IMR-90 (cell line): ENCODE data around the gene MVP. TPM values are rescaled to one million over a fixed set of nuclear protein-coding genes. Genes with fewer than 3 reads are reported as not detected.

Experiments used
- ATAC-seq: fragments of 200-7000 bp; cut with Tn5 transposase; 2 replicates; pipeline ENCODE4 v1.9.1; 2020; ENCODE audit warnings: low read depth, mild to moderate bottlenecking, moderate library complexity
- BruUV-seq: library from RNA; stranded (reverse); fragments of 400-500 nt; replicated peaks from 2 replicates; lab custom pipeline; 2021; lab: Mats Ljungman, UMichigan
- CTCF ChIA-PET: fragments of 300-600 bp; formaldehyde crosslinking; extraction: SDS; loops from one replicate; lab custom pipeline; 2021; ENCODE audit warnings: antibody characterized with exemption; lab: Yijun Ruan, JAX
- POLR2A ChIA-PET: fragments of 300-600 bp; sonication (Branson Sonifier 250); formaldehyde crosslinking; loops from one replicate; lab custom pipeline; 2022; ENCODE audit warnings: antibody characterized with exemption; ENCODE audit not compliant: unreplicated experiment; lab: Charles Lee
- DNase-seq: peaks from one replicate; pipeline ENCODE4 v3.0.0; 2013
- H2AFZ ChIP-seq: replicated peaks from 2 replicates; pipeline ENCODE3; 2013; ENCODE audit warnings: low read length, mild to moderate bottlenecking; ENCODE audit not compliant: poor library complexity
- H2AK5ac ChIP-seq: 2 replicates; pipeline ENCODE4 v1.6.1; 2013; ENCODE audit warnings: low read depth, low read length, inconsistent platforms
- H2AK9ac ChIP-seq: replicated peaks from 2 replicates; pipeline ENCODE3; 2013; ENCODE audit warnings: mild to moderate bottlenecking, low read depth, low read length, moderate library complexity; ENCODE audit not compliant: poor library complexity
- H2BK120ac ChIP-seq: 2 replicates; pipeline ENCODE4 v1.6.1; 2013; ENCODE audit warnings: low read depth, low read length, inconsistent platforms
- H2BK15ac ChIP-seq: 3 replicates; pipeline ENCODE4 v1.6.1; 2013; ENCODE audit warnings: low read depth, low read length, inconsistent platforms
- H2BK20ac ChIP-seq: 2 replicates; pipeline ENCODE4 v1.6.1; 2013; ENCODE audit warnings: low read depth, mild to moderate bottlenecking, inconsistent platforms, low read length, moderate library complexity
- H2BK5ac ChIP-seq: 2 replicates; pipeline ENCODE4 v1.6.1; 2013; ENCODE audit warnings: mild to moderate bottlenecking, low read depth, low read length, inconsistent platforms; ENCODE audit not compliant: poor library complexity, severe bottlenecking
- H3K14ac ChIP-seq: replicated peaks from 2 replicates; pipeline ENCODE4 v1.6.1; 2013; ENCODE audit warnings: low read depth, low read length, inconsistent platforms
- H3K18ac ChIP-seq: 2 replicates; pipeline ENCODE4 v1.6.1; 2013; ENCODE audit warnings: low read depth, low read length, control low read depth
- H3K23ac ChIP-seq: 2 replicates; pipeline ENCODE4 v1.6.1; 2013; ENCODE audit warnings: low read depth, low read length, inconsistent platforms
- H3K27ac ChIP-seq: 2 replicates; pipeline ENCODE4 v1.5.1; 2013; ENCODE audit warnings: mild to moderate bottlenecking, control low read depth, low read length; ENCODE audit not compliant: insufficient read depth
- H3K27me3 ChIP-seq: 2 replicates; pipeline ENCODE4 v1.6.1; 2013; ENCODE audit warnings: low read length; ENCODE audit not compliant: control insufficient read depth, insufficient read depth
- H3K36me3 ChIP-seq: 2 replicates; pipeline ENCODE4 v1.6.1; 2013; ENCODE audit warnings: low read length, mixed read lengths; ENCODE audit not compliant: control insufficient read depth, insufficient read depth
- H3K4ac ChIP-seq: 2 replicates; pipeline ENCODE4 v1.6.1; 2013; ENCODE audit warnings: low read depth, low read length, inconsistent platforms
- H3K4me1 ChIP-seq: 2 replicates; pipeline ENCODE4 v1.6.1; 2013; ENCODE audit warnings: low read length, mixed read lengths; ENCODE audit not compliant: control insufficient read depth, insufficient read depth
- H3K4me2 ChIP-seq: 2 replicates; pipeline ENCODE4 v1.6.1; 2013; ENCODE audit warnings: low read depth, mild to moderate bottlenecking, control low read depth, low read length, moderate library complexity
- H3K4me3 ChIP-seq: 2 replicates; pipeline ENCODE4 v1.5.1; 2013; ENCODE audit warnings: low read depth, mild to moderate bottlenecking, control low read depth, low read length, moderate library complexity; ENCODE audit not compliant: insufficient read depth
- H3K56ac ChIP-seq: 2 replicates; pipeline ENCODE4 v1.6.1; 2013; ENCODE audit warnings: low read length, inconsistent platforms; ENCODE audit not compliant: insufficient read depth; ENCODE audit errors: extremely low read depth
- H3K79me1 ChIP-seq, 2 experiments: 2 replicates each; pipeline ENCODE4 v1.6.1; 2013; ENCODE audit warnings: low read length in 2 of 2, inconsistent platforms in 1 of 2, low read depth in 1 of 2
- H3K9ac ChIP-seq: 2 replicates; pipeline ENCODE4 v1.6.1; 2013; ENCODE audit warnings: low read depth, low read length, control low read depth
- H3K9me1 ChIP-seq: 2 replicates; pipeline ENCODE4 v1.6.1; 2013; ENCODE audit warnings: low read length, inconsistent platforms; ENCODE audit not compliant: insufficient read depth
- H3K9me3 ChIP-seq: 2 replicates; pipeline ENCODE4 v1.6.1; 2013; ENCODE audit warnings: low read length; ENCODE audit not compliant: control insufficient read depth, insufficient read depth
- H4K20me1 ChIP-seq: 2 replicates; pipeline ENCODE4 v1.6.1; 2013; ENCODE audit warnings: low read length, inconsistent platforms; ENCODE audit not compliant: insufficient read depth
- H4K5ac ChIP-seq: 2 replicates; pipeline ENCODE4 v1.6.1; 2013; ENCODE audit warnings: mild to moderate bottlenecking, low read depth, low read length, control low read depth
- H4K8ac ChIP-seq, 2 experiments: 2 replicates each; pipeline ENCODE4 v1.6.1; 2013; ENCODE audit warnings: low read depth in 2 of 2, low read length in 2 of 2, control low read depth in 1 of 2, inconsistent platforms in 1 of 2
- H4K91ac ChIP-seq: 2 replicates; pipeline ENCODE4 v1.6.1; 2013; ENCODE audit warnings: low read depth, low read length, inconsistent platforms; ENCODE audit not compliant: insufficient read depth
- BHLHE40 ChIP-seq: fragments of 150-350 bp; IDR thresholded peaks from 2 replicates; pipeline ENCODE4 v1.6.1; 2016; ENCODE audit warnings: mild to moderate bottlenecking, low read depth, low read length
- CEBPB ChIP-seq: IDR thresholded peaks from 2 replicates; pipeline ENCODE4 v1.6.1; 2012; ENCODE audit warnings: low read depth, low read length, improper control_type of control experiment
- CHD1 ChIP-seq: IDR thresholded peaks from 2 replicates; pipeline ENCODE4 v1.6.1; 2012; ENCODE audit warnings: low read depth, low read length, improper control_type of control experiment
- ELK1 ChIP-seq: fragments of 150-350 bp; IDR thresholded peaks from 2 replicates; pipeline ENCODE4 v1.6.1; 2016; ENCODE audit warnings: low read depth, mild to moderate bottlenecking, low read length, moderate library complexity, borderline replicate concordance
- FOS ChIP-seq: fragments of 150-350 bp; IDR thresholded peaks from 2 replicates; pipeline ENCODE4 v1.6.1; 2016; ENCODE audit warnings: low read depth, low read length
- MAFK ChIP-seq: IDR thresholded peaks from 2 replicates; pipeline ENCODE4 v1.6.1; 2012; ENCODE audit warnings: low read depth, low read length, improper control_type of control experiment
- MAZ ChIP-seq: IDR thresholded peaks from 2 replicates; pipeline ENCODE4 v1.6.1; 2012; ENCODE audit warnings: low read depth, mild to moderate bottlenecking, low read length, improper control_type of control experiment, moderate library complexity, borderline replicate concordance
- MXI1 ChIP-seq: IDR thresholded peaks from 2 replicates; pipeline ENCODE4 v1.6.1; 2012; ENCODE audit warnings: low read depth, mild to moderate bottlenecking, low read length, moderate library complexity, borderline replicate concordance
- NFE2L2 ChIP-seq: fragments of 150-350 bp; IDR thresholded peaks from 2 replicates; pipeline ENCODE4 v1.6.1; 2016; ENCODE audit warnings: low read depth, mild to moderate bottlenecking, low read length
- POLR2A ChIP-seq: IDR thresholded peaks from 2 replicates; pipeline ENCODE4 v1.6.1; 2012; ENCODE audit warnings: mild to moderate bottlenecking, low read depth, low read length
- RAD21 ChIP-seq: IDR thresholded peaks from 2 replicates; pipeline ENCODE4 v1.6.1; 2012; ENCODE audit warnings: low read length, improper control_type of control experiment
- RCOR1 ChIP-seq: IDR thresholded peaks from 2 replicates; pipeline ENCODE4 v1.6.1; 2012; ENCODE audit warnings: mild to moderate bottlenecking, low read length, improper control_type of control experiment; ENCODE audit not compliant: insufficient replicate concordance
- RFX5 ChIP-seq: IDR thresholded peaks from 2 replicates; pipeline ENCODE4 v1.8.0; 2012; ENCODE audit warnings: low read depth, mild to moderate bottlenecking, low read length, moderate library complexity
- SMC3 ChIP-seq: fragments of 150-350 bp; IDR thresholded peaks from 2 replicates; pipeline ENCODE4 v1.6.1; 2016; ENCODE audit warnings: low read depth, mild to moderate bottlenecking, antibody characterized with exemption, low read length, moderate library complexity
- WGBS, 2 experiments: methylation state at CpG; one replicate each; pipeline versions ENCODE4 v1.1.5 to v1.1.7; 2013; ENCODE audit warnings: missing lambda C conversion rate in 2 of 2; ENCODE audit not compliant: insufficient read length in 1 of 2; ENCODE audit errors: extremely low coverage in 2 of 2; 5-methylcytosine and 5-hydroxymethylcytosine counted together
- dilution Hi-C: fragments of 300-500 bp; cut with HindIII; formaldehyde crosslinking; loops from one replicate; pipeline ENCODE4 v1.14.3; 2018; ENCODE audit warnings: low sequenced_read_pairs; ENCODE audit not compliant: unreplicated experiment
- in situ Hi-C: fragments of 300-500 bp; cut with MboI; formaldehyde crosslinking; loops from 3 replicates; pipeline ENCODE4 v1.14.3; 2019; ENCODE audit warnings: low sequenced_read_pairs, inconsistent platforms, mixed read lengths
- intact Hi-C: fragments of 100-400 bp; cut with micrococcal nuclease; formaldehyde crosslinking; loops from 2 replicates; pipeline ENCODE4 v1.10.0; 2022
- polyA plus RNA-seq, 3 experiments: library from polyadenylated mRNA; depleted of rRNA; stranded (reverse); fragments of >200 nt; gene quantifications; 2 replicates each; pipeline ENCODE4 v1.2.3, GENCODE V29; 2012; ENCODE audit warnings: low replicate concordance in 1 of 3
- total RNA-seq: library from RNA; depleted of rRNA; stranded (reverse); fragments of >200 nt; gene quantifications from 2 replicates; pipeline ENCODE4 v1.2.3, GENCODE V29; 2012
- TF ChIP-seq, protein P1 (sequence below): fragments of 150-350 bp; IDR thresholded peaks from 2 replicates; pipeline ENCODE4 v1.6.1; 2017; ENCODE audit warnings: mild to moderate bottlenecking, antibody characterized with exemption, low read length, low read depth
- TF ChIP-seq, protein P2 (sequence below): conservative IDR thresholded peaks from 2 replicates; pipeline ENCODE4 v1.5.1; 2012; ENCODE audit warnings: mild to moderate bottlenecking, low read depth, low read length, improper control_type of control experiment

MVP gene
- total and polyA plus RNA-seq, 2 of the 4 experiments (the other 2 are of a cell fraction): 204 to 319 TPM

GRCh38 chr16:29818082-29818481, 2.2 kb upstream of the MVP start:
- no peak for TF ChIP-seq FOS
- no peak for TF ChIP-seq RCOR1
- no peak for TF ChIP-seq SMC3
- no peak for TF ChIP-seq MAZ
- TF ChIP-seq, protein P1, sequence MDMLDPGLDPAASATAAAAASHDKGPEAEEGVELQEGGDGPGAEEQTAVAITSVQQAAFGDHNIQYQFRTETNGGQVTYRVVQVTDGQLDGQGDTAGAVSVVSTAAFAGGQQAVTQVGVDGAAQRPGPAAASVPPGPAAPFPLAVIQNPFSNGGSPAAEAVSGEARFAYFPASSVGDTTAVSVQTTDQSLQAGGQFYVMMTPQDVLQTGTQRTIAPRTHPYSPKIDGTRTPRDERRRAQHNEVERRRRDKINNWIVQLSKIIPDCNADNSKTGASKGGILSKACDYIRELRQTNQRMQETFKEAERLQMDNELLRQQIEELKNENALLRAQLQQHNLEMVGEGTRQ: no peak
- no peak for TF ChIP-seq BHLHE40
- no peak for TF ChIP-seq RAD21
- TF ChIP-seq NFE2L2: no peak
- no peak for TF ChIP-seq MAFK
- TF ChIP-seq CHD1: no peak
- no peak for TF ChIP-seq RFX5
- no peak for TF ChIP-seq MXI1
- TF ChIP-seq, protein P2, sequence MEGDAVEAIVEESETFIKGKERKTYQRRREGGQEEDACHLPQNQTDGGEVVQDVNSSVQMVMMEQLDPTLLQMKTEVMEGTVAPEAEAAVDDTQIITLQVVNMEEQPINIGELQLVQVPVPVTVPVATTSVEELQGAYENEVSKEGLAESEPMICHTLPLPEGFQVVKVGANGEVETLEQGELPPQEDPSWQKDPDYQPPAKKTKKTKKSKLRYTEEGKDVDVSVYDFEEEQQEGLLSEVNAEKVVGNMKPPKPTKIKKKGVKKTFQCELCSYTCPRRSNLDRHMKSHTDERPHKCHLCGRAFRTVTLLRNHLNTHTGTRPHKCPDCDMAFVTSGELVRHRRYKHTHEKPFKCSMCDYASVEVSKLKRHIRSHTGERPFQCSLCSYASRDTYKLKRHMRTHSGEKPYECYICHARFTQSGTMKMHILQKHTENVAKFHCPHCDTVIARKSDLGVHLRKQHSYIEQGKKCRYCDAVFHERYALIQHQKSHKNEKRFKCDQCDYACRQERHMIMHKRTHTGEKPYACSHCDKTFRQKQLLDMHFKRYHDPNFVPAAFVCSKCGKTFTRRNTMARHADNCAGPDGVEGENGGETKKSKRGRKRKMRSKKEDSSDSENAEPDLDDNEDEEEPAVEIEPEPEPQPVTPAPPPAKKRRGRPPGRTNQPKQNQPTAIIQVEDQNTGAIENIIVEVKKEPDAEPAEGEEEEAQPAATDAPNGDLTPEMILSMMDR: no peak
- TF ChIP-seq CEBPB: no peak
- no peak for TF ChIP-seq POLR2A
- no peak for TF ChIP-seq ELK1
- no peak overlapping the region for H4K8ac ChIP-seq
- H2AFZ ChIP-seq: no peak overlapping the region
- no peak overlapping the region for H3K4me2 ChIP-seq
- no peak overlapping the region for H2BK15ac ChIP-seq
- no TSS peak for BruUV-seq
- ATAC-seq (no peak), DNase-seq (no peak)
- no peak overlapping the region for H3K18ac ChIP-seq
- no peak overlapping the region for H3K9ac ChIP-seq
- POLR2A ChIA-PET: no interaction called here
- no peak overlapping the region for H3K4me3 ChIP-seq
- H2BK120ac ChIP-seq: no peak overlapping the region
- H3K4ac ChIP-seq: no peak overlapping the region
- no CpG with 5 or more reads among the region's 4 CpGs for WGBS, 2 experiments
- H2AK9ac ChIP-seq: no peak overlapping the region
- dilution Hi-C loops (no loop called here), in situ Hi-C loops (no loop called here), intact Hi-C loops (loop anchor here (5.0 kb wide), 1 partner anchor 204 kb away; the partner anchor contains the start of gene C16orf92)
- no peak overlapping the region for H3K56ac ChIP-seq
- H3K27ac ChIP-seq: no peak overlapping the region
- no peak overlapping the region for H2BK20ac ChIP-seq
- H4K91ac ChIP-seq: no peak overlapping the region
- peaks cover 6% of the 10 kb centered on the region for H3K36me3 ChIP-seq
- H2AK5ac ChIP-seq: no peak overlapping the region
- peaks cover 14 to 67% of the 10 kb centered on the region in 2 experiments; a peak in 3 of 4 replicates for H3K79me1 ChIP-seq
- no peaks in the 10 kb centered on the region for H3K27me3 ChIP-seq
- no peak overlapping the region for H3K14ac ChIP-seq
- no peaks in the 10 kb centered on the region for H3K9me3 ChIP-seq
- no peak overlapping the region for H3K23ac ChIP-seq
- CTCF ChIA-PET: interaction anchor here (0.6 kb wide), 2 partner anchors 175 to 203 kb away, joined by 3 to 5 read pairs; no protein-coding TSS in a partner anchor
- H4K5ac ChIP-seq: no peak overlapping the region
- H3K9me1 ChIP-seq: peaks cover 13% of the 10 kb centered on the region; the same call in 1 of the 2 replicates
- H4K20me1 ChIP-seq: no peaks in the 10 kb centered on the region
- no peak overlapping the region for H2BK5ac ChIP-seq
- peaks cover 19% of the 10 kb centered on the region for H3K4me1 ChIP-seq
